ENCODE measurements around the gene ITGB1BP2. TPM values are rescaled to one million over a fixed set of nuclear protein-coding genes. Genes with fewer than 3 reads are reported as not detected.

The ITGB1BP2 gene
- total and polyA plus RNA-seq, 2 of the 13 experiments (the other 11 are each of a cell fraction or from before 2014, with no cell fraction given) = 0.90 to 2.2 TPM

GRCh38 chrX:71254092-71254963, 47.2 kb upstream of the ITGB1BP2 start, which contains the start of gene ZMYM3 (continued):
- TF ChIP-seq ZNF407 (CRISPR knock-in tag; IDR thresholded peaks at IDR 0.05; ENCODE audit: not compliant biosample characterization) = no peak
- TF ChIP-seq SOX13 (IDR thresholded peaks at IDR 0.05) = no peak
- no peak for TF ChIP-seq SOX13 (CRISPR knock-in tag; conservative IDR thresholded peaks at IDR 0.05 in 1 of 2, IDR thresholded peaks at IDR 0.05 in 1 of 2)
- no peak for TF ChIP-seq MLXIP (CRISPR knock-in tag; IDR thresholded peaks at IDR 0.05; ENCODE audit: borderline replicate concordance)
- TF ChIP-seq ZNF850 (CRISPR knock-in tag; conservative IDR thresholded peaks at IDR 0.05) = no peak
- no peak for TF ChIP-seq FLYWCH1 (CRISPR knock-in tag; IDR thresholded peaks at IDR 0.05)
- no peak; the same call in none of the 2 replicates for TF ChIP-seq TAF1 (CRISPR knock-in tag; IDR thresholded peaks at IDR 0.05)
- no peak for TF ChIP-seq HMG20A (CRISPR knock-in tag; IDR thresholded peaks at IDR 0.05; ENCODE audit: borderline replicate concordance)
- no peak for TF ChIP-seq MED8 (CRISPR knock-in tag; IDR thresholded peaks at IDR 0.05; ENCODE audit: insufficient replicate concordance)
- TF ChIP-seq ZSCAN25 (CRISPR knock-in tag; IDR thresholded peaks at IDR 0.05) = no peak
- TF ChIP-seq ZNF513 (CRISPR knock-in tag; conservative IDR thresholded peaks at IDR 0.05) = no peak
- peak; percentile 100 for TF ChIP-seq ZFP91 (CRISPR knock-in tag; IDR thresholded peaks at IDR 0.05; ENCODE audit: borderline replicate concordance)
